ENCODE data around the gene CREB5. TPM values are rescaled to one million over a fixed set of nuclear protein-coding genes. Genes with fewer than 3 reads are reported as not detected.

The CREB5 gene
- total and polyA plus RNA-seq, 2 of the 13 experiments (the other 11 are each of a cell fraction or from before 2014, with no cell fraction given), result 0.38 to 0.71 TPM

- no peaks in the 10 kb centered on the region for H3K27me3 ChIP-seq (ENCODE audit: control insufficient read depth in 1 of 2, insufficient read depth in 2 of 2, low read length in 2 of 2)
- no peaks in the 10 kb centered on the region for H3K79me2 ChIP-seq (ENCODE audit: insufficient read depth, low read length)
- H3K9ac ChIP-seq (ENCODE audit: insufficient read depth, low read depth, low read length), result no peak overlapping the region
- H3K36me3 ChIP-seq (replicated peaks in 1 of 2; ENCODE audit: control insufficient read depth in 1 of 2, insufficient read depth in 2 of 2, low read length in 2 of 2), result no peaks in the 10 kb centered on the region
- H2AFZ ChIP-seq (ENCODE audit: low read length), result no peak overlapping the region
- no peaks in the 10 kb centered on the region for H4K20me1 ChIP-seq (ENCODE audit: insufficient read depth, low read length)
- ChIA-PET POLR2A (no interaction called here), CTCF (ENCODE audit: low intra/inter-chr PET ratio, low total read pairs) (no interaction called here)
- H3K4me3 ChIP-seq (replicated peaks in 1 of 3; ENCODE audit: insufficient read depth in 1 of 3, low read depth in 2 of 3, low read length in 3 of 3), result no peak overlapping the region
- no peak for DNase-seq (ENCODE audit: low spot score)
- peaks cover 9% of the 10 kb centered on the region for H3K4me1 ChIP-seq (ENCODE audit: insufficient read depth, low read length)
- WGBS (ENCODE audit: low lambda C conversion rate), result 31% methylated on average over 6 of the region's 6 CpGs
- intact Hi-C loops (cut with micrococcal nuclease; ENCODE audit: unreplicated experiment) (no loop called here), in situ Hi-C loops (cut with HindIII; ENCODE audit: extremely low pct_ligation_motif_present, low pct_unique_long_range_greater_than_20kb) (loop anchor here (10.0 kb wide), 1 partner anchor 317 kb away; no protein-coding TSS in a partner anchor)
- no peak for FAIRE-seq
- BruUV-seq (replicated peaks), result no TSS peak
- ATAC-seq, result no peak
- no peak overlapping the region for H3K4me2 ChIP-seq (ENCODE audit: low read depth, low read length)
- H3K27ac ChIP-seq (ENCODE audit: extremely low read length, insufficient read depth, low read length), result no peak overlapping the region
- no peaks in the 10 kb centered on the region for H3K9me3 ChIP-seq (ENCODE audit: low read length)
- TF ChIP-seq KDM4B (CRISPR knock-in tag; IDR thresholded peaks at IDR 0.05) (no peak), MYC (CRISPR knock-in tag; IDR thresholded peaks at IDR 0.05; ENCODE audit: borderline replicate concordance) (no peak), TAF15 (IDR thresholded peaks at IDR 0.05; ENCODE audit: low read depth, low read length, poor library complexity, severe bottlenecking) (no peak), ZNF878 (CRISPR knock-in tag; IDR thresholded peaks at IDR 0.05) (no peak), SMARCC2 (IDR thresholded peaks at IDR 0.05) (no peak), BCLAF1 (IDR thresholded peaks at IDR 0.05) (no peak), ZNF644 (CRISPR knock-in tag; IDR thresholded peaks at IDR 0.05; ENCODE audit: low read depth) (no peak), JARID2 (CRISPR knock-in tag; IDR thresholded peaks at IDR 0.05; ENCODE audit: insufficient replicate concordance) (no peak), ATF4 (CRISPR knock-in tag; IDR thresholded peaks at IDR 0.05) (no peak), PBX2 (CRISPR knock-in tag; IDR thresholded peaks at IDR 0.05) (no peak), ATF7 (IDR thresholded peaks at IDR 0.05) (peak; percentile 41; the same call in 1 of the 2 replicates), ATF7 (CRISPR knock-in tag; IDR thresholded peaks at IDR 0.05) (no peak), RAD21 (CRISPR knock-in tag; IDR thresholded peaks at IDR 0.05) (no peak), ZNF446 (CRISPR knock-in tag; IDR thresholded peaks at IDR 0.05) (no peak)
- TF ChIP-seq, protein P1, sequence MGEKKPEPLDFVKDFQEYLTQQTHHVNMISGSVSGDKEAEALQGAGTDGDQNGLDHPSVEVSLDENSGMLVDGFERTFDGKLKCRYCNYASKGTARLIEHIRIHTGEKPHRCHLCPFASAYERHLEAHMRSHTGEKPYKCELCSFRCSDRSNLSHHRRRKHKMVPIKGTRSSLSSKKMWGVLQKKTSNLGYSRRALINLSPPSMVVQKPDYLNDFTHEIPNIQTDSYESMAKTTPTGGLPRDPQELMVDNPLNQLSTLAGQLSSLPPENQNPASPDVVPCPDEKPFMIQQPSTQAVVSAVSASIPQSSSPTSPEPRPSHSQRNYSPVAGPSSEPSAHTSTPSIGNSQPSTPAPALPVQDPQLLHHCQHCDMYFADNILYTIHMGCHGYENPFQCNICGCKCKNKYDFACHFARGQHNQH (CRISPR knock-in tag; IDR thresholded peaks at IDR 0.05), result no peak
- TF ChIP-seq, protein P2, sequence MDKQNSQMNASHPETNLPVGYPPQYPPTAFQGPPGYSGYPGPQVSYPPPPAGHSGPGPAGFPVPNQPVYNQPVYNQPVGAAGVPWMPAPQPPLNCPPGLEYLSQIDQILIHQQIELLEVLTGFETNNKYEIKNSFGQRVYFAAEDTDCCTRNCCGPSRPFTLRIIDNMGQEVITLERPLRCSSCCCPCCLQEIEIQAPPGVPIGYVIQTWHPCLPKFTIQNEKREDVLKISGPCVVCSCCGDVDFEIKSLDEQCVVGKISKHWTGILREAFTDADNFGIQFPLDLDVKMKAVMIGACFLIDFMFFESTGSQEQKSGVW (CRISPR knock-in tag; IDR thresholded peaks at IDR 0.05; ENCODE audit: borderline replicate concordance), result no peak
- TF ChIP-seq, protein P3, sequence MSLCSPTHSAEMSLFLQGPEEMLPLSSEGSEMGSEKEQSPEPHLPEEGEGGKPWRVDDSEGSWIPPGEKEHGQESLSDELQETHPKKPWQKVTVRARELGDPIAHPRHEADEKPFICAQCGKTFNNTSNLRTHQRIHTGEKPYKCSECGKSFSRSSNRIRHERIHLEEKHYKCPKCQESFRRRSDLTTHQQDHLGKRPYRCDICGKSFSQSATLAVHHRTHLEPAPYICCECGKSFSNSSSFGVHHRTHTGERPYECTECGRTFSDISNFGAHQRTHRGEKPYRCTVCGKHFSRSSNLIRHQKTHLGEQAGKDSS (CRISPR knock-in tag; IDR thresholded peaks at IDR 0.05; ENCODE audit: borderline replicate concordance, low read depth), result no peak
- TF ChIP-seq, protein P4, sequence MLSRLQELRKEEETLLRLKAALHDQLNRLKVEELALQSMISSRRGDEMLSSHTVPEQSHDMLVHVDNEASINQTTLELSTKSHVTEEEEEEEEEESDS (CRISPR knock-in tag; IDR thresholded peaks at IDR 0.05; ENCODE audit: borderline replicate concordance), result no peak
Observed at GRCh38 chr7:28621369-28621841, 209.1 kb downstream of the CREB5 start.
